Thoracic aorta (tissue), 2 donors: ENCODE results near the gene TREX2. TPM values are rescaled to one million over a fixed set of nuclear protein-coding genes. Genes with fewer than 3 reads are reported as not detected.

Source experiments
- ATAC-seq: fragments of 150-250 bp; one replicate; pipeline ENCODE4 v1.8.0; 2017; ENCODE audit warnings: low read depth; ENCODE audit not compliant: insufficient number of reproducible peaks, low FRiP score
- DNase-seq: peaks from one replicate; pipeline ENCODE4 v3.0.0-alpha.2; 2020; ENCODE audit warnings: low spot score
- H3K27ac ChIP-seq, 2 donors: fragments of 200-600 bp; sonication (generic); 1 replicate in 1 of 2; 2 replicates in 1 of 2; pipeline ENCODE4 v1.5.1; 2016; ENCODE audit warnings: mild to moderate bottlenecking in 2 of 2, moderate library complexity in 2 of 2
- H3K27me3 ChIP-seq: fragments of 200-600 bp; sonication (generic); replicated peaks from 2 replicates; pipeline ENCODE4 v1.6.0; 2016; ENCODE audit warnings: mild to moderate bottlenecking; ENCODE audit not compliant: insufficient read depth
- H3K36me3 ChIP-seq: fragments of 200-600 bp; sonication (generic); one replicate; pipeline ENCODE4 v1.5.1; 2016
- H3K4me1 ChIP-seq, 2 donors: fragments of 200-600 bp; sonication (generic); 1 replicate in 1 of 2; 2 replicates in 1 of 2; pipeline versions ENCODE4 v1.5.1 to v1.6.0; 2016; ENCODE audit warnings: low read depth in 2 of 2, mild to moderate bottlenecking in 1 of 2; ENCODE audit not compliant: control insufficient read depth in 1 of 2
- H3K4me3 ChIP-seq: fragments of 200-600 bp; sonication (generic); 2 replicates; pipeline ENCODE4 v1.5.1; 2016; ENCODE audit warnings: mild to moderate bottlenecking
- H3K9me3 ChIP-seq: fragments of 200-600 bp; sonication (generic); 2 replicates; pipeline ENCODE4 v1.5.1; 2016
- total RNA-seq, 2 donors: library from RNA; depleted of rRNA; stranded (reverse); fragments of >200 nt; gene quantifications; one replicate each; pipeline versions ENCODE4 v1.1.0 to v1.2.3, GENCODE V29; 2016
- TF ChIP-seq, protein P1 (sequence below): fragments of 200-600 bp; sonication (generic); IDR thresholded peaks from one replicate; pipeline ENCODE4 v1.5.1; 2019; ENCODE audit warnings: antibody characterized with exemption

The TREX2 gene, protein sequence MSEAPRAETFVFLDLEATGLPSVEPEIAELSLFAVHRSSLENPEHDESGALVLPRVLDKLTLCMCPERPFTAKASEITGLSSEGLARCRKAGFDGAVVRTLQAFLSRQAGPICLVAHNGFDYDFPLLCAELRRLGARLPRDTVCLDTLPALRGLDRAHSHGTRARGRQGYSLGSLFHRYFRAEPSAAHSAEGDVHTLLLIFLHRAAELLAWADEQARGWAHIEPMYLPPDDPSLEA
- 10 to 100 TPM; 22.1 to 24.8 TPM for total RNA-seq

DNA sequence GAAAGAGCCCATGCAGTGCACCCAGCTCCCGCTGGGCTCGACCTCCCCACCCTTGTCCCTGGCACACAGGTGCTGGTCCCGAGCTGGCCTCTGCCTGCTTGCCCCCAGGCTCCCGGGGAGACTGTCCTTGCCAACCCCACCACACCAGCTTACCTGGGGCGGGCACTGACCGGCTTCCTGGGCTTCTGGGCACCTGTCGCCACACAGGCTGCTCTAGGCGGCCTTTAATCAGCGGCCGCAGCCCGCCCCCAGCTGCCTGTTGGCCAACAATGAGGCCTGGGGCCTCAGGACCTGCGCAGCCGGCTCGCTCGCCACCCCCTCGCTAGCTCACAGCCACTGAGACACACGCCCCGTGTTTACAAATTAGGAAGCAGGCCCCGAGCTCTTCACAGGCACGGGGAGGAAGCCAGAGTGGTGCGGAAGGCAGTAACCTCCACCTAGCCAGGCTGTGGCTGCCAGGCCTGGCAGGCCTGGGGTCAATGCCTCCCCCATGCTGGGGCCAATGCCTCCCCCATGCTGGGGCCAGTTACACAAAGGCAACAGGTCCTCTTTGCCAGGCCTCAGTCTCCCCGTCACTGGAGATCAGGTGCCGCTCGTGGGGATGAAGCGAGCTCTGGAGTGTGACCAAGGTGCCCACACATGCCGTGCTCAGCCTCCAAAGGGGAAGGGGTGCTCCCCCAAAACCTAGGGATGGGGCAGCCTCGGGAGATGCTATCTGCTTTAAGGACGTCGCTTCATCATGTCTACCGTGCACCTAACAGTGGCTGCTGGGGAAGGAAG is at the start of gene TREX2:
Gene TREX2, minus strand, starts transcription at position 201 of the 780 bp plus-strand sequence. CDS start 626 bp downstream, outside the sequence.
- Histone ChIP-seq H3K9me3 (no peaks in the 10 kb centered on the region), H3K27me3 (no peaks in the 10 kb centered on the region), H3K27ac (no peak within 1 kb of the TSS), H3K4me3 (no peak within 1 kb of the TSS), H3K4me1 (no peaks in the 10 kb centered on the region), H3K36me3 (no peaks in the 10 kb centered on the region)
- DNase-seq (no peak), ATAC-seq (no peak)
- TF ChIP-seq, protein P1, sequence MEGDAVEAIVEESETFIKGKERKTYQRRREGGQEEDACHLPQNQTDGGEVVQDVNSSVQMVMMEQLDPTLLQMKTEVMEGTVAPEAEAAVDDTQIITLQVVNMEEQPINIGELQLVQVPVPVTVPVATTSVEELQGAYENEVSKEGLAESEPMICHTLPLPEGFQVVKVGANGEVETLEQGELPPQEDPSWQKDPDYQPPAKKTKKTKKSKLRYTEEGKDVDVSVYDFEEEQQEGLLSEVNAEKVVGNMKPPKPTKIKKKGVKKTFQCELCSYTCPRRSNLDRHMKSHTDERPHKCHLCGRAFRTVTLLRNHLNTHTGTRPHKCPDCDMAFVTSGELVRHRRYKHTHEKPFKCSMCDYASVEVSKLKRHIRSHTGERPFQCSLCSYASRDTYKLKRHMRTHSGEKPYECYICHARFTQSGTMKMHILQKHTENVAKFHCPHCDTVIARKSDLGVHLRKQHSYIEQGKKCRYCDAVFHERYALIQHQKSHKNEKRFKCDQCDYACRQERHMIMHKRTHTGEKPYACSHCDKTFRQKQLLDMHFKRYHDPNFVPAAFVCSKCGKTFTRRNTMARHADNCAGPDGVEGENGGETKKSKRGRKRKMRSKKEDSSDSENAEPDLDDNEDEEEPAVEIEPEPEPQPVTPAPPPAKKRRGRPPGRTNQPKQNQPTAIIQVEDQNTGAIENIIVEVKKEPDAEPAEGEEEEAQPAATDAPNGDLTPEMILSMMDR = no peak

DNA sequence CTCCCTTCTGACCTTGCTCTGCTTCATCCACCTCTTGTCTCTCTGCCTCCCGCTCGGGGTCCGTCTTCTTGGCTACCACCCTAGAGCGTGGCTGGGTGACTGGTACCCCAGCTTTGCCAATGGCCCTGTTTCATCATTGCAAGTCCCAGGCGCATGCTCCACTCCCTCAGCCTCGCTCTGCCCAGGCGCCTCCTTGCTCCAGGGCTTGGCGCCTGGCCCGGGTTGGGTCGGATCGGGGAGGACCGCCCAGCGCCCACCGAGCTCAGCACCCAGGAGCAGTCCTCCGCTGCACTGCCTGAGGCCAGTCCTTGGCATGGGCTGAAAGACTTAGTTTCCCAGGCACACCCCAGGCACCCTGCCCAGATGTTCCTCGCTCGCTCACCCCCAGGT is 49.5 kb upstream of the TREX2 start:
- peak overlapping the region; percentile 88 to 89 for H3K27ac ChIP-seq

DNA sequence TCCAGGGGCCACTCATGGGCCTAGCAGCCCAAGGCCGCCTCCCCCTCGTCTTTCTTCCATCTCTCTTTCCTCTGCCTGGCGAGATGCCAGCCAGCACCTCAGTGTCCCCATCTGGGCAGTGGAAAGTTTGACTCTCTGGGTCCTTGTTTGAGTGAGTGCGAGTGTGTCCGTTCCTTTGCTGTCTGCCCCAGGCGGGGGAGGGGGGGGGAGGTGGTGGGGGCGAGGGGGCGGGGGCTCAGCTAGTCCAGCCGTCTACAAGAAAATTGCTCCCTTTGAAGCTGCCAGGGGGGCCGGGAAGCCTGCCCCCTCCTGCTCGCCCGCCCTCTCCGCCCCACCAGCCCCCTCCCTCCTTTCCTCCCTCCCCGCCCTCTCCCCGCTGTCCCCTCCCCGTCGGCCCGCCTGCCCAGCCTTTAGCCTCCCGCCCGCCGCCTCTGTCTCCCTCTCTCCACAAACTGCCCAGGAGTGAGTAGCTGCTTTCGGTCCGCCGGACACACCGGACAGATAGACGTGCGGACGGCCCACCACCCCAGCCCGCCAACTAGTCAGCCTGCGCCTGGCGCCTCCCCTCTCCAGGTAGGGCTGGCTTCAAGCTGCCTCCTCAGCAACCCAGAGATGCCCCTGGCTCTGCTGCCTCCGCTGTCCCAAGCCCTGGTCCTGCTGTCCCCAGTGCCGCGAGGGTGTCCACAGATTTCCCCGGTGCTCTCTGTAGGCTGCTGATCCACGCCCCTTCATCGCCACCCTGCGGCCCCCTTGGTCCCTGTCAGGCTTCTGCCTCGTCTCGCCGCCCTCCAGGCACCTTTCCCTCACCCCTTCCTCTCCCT is 48.9 kb upstream of the TREX2 start, which contains the start of gene BGN:
Gene BGN, plus strand, starts transcription at position 440 of the 821 bp plus-strand sequence. CDS start 9,652 bp downstream, outside the sequence.
- TF ChIP-seq, protein P1 = peak; percentile 17
- Histone ChIP-seq H3K4me1 (peaks cover 7 to 58% of the 10 kb centered on the region in 2 donors), H3K36me3 (no peaks in the 10 kb centered on the region), H3K27me3 (no peaks in the 10 kb centered on the region), H3K9me3 (no peaks in the 10 kb centered on the region), H3K27ac (peak within 1 kb of the TSS; percentile 88 to 89), H3K4me3 (peak within 1 kb of the TSS; percentile 82)
- ATAC-seq = peak; percentile 59
- DNase-seq = peak; percentile 39

More for the DNA sequence above, 49.5 kb upstream of the TREX2 start:
- H3K27me3 ChIP-seq = no peaks in the 10 kb centered on the region
- no peaks in the 10 kb centered on the region for H3K36me3 ChIP-seq
- H3K9me3 ChIP-seq = no peaks in the 10 kb centered on the region
- peak overlapping the region; percentile 82 for H3K4me3 ChIP-seq
- TF ChIP-seq, protein P1 = no peak
- peaks cover 8 to 55% of the 10 kb centered on the region in 2 donors for H3K4me1 ChIP-seq
- DNase-seq (no peak), ATAC-seq (no peak)

DNA sequence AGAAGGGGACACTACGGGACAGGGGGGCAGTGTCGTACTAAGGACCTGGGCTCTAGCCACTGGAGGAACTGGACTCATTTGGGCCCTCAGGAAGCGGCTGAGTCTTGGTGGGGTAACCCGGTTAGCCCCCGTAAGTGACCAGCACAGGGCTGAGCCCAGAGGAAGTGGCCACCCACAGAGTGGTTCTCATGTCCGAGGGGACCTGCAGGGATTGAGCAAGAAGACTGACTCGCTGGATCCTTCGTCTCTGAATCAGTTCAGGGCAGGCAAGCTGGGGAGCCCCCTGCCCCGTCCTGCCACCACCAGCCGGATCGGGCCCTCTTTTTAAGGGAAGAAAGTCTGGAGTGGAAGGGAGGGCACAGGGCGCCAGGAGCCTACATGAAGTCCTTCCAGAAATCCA is 48.2 kb upstream of the TREX2 start:
- Histone ChIP-seq H3K27ac (peak overlapping the region; percentile 88 to 89), H3K4me1 (peaks cover 10 to 65% of the 10 kb centered on the region in 2 donors), H3K27me3 (no peaks in the 10 kb centered on the region), H3K36me3 (no peaks in the 10 kb centered on the region), H3K9me3 (no peaks in the 10 kb centered on the region), H3K4me3 (peak overlapping the region; percentile 82)
- DNase-seq (no peak), ATAC-seq (no peak)
- TF ChIP-seq, protein P1 = no peak
